Lower lobe of right lung (tissue), 2 donors: Measurements from ENCODE around the gene S100B. TPM values are rescaled to one million over a fixed set of nuclear protein-coding genes. Genes with fewer than 3 reads are reported as not detected.

Experiments used
- ATAC-seq, 2 donors: fragments of 200-7000 bp; cut with Tn5 transposase; one replicate each; pipeline ENCODE4 v1.9.1; 2020 to 2022; ENCODE audit warnings: mild to moderate bottlenecking in 2 of 2, moderate library complexity in 2 of 2
- DNase-seq: peaks from one replicate; pipeline ENCODE4 v3.0.0-alpha.2; 2020
- H3K27ac ChIP-seq: fragments of 200-600 bp; one replicate; pipeline ENCODE4 v1.8.0; 2022
- H3K27me3 ChIP-seq: fragments of 200-600 bp; one replicate; pipeline ENCODE4 v1.8.0; 2022; ENCODE audit warnings: low read depth
- H3K36me3 ChIP-seq: fragments of 200-600 bp; one replicate; pipeline ENCODE4 v1.8.0; 2022; ENCODE audit warnings: mild to moderate bottlenecking
- H3K4me1 ChIP-seq: fragments of 200-600 bp; one replicate; pipeline ENCODE4 v1.8.0; 2022
- H3K4me3 ChIP-seq: fragments of 200-600 bp; one replicate; pipeline ENCODE4 v1.8.0; 2022; ENCODE audit warnings: mild to moderate bottlenecking
- H3K9me3 ChIP-seq: fragments of 200-600 bp; one replicate; pipeline ENCODE4 v1.8.0; 2022
- CTCF ChIP-seq: fragments of 200-600 bp; IDR thresholded peaks from one replicate; pipeline ENCODE4 v1.8.0; 2022; ENCODE audit warnings: antibody characterized with exemption, mild to moderate bottlenecking
- intact Hi-C: fragments of 100-400 bp; cut with DNase I; formaldehyde crosslinking; loops from one replicate; pipeline ENCODE4 v1.11.0; 2022
- total RNA-seq: library from RNA; stranded (reverse); fragmentation: NEBNext Ultra II Directional; extraction: Animal tissue kit (Norgen Biotek cat#: 25700); gene quantifications from one replicate; pipeline ENCODE4 v1.2.1, GENCODE V29; 2021
- donor health status: DM: no; HTN: yes; CAD: no; lungs with severe emphysema.

S100B gene
- total RNA-seq, 1 donor from 2014 or later = 4.5 TPM

DNA sequence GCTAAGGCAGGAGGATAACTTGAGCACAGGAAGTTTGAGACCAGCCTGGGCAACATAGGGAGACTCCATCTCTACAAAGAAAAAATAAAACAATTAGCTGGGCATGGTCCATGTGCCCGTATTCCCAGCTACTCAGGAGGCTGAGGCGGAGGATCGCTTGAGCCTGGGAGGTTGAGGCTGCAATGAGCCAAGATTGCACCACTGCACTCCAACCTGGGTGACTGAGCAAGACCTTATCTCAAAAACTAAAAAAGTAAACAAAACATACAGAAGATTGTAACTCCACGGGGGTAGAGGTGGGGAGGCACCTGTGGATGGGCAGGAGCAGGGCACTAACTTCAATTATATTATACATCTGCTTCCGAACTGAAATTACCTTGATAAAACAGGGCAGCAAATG lies 4.6 kb downstream of the S100B start:
- H3K4me3 ChIP-seq = no peak overlapping the region
- ATAC-seq (no peak), DNase-seq (no peak)
- H3K36me3 ChIP-seq = no peaks in the 10 kb centered on the region
- H3K9me3 ChIP-seq = no peaks in the 10 kb centered on the region
- H3K27ac ChIP-seq = no peak overlapping the region
- intact Hi-C loops = no loop called here
- H3K4me1 ChIP-seq = peaks cover 24% of the 10 kb centered on the region
- no peak for TF ChIP-seq CTCF
- H3K27me3 ChIP-seq = no peaks in the 10 kb centered on the region

GRCh38 chr21:46598581-46599572 lies 6.0 kb downstream of the S100B start:
- ATAC-seq = no peak
- H3K27me3 ChIP-seq = no peaks in the 10 kb centered on the region
- H3K27ac ChIP-seq = no peak overlapping the region
- DNase-seq = no peak
- no peak overlapping the region for H3K4me3 ChIP-seq
- intact Hi-C loops = no loop called here
- peaks cover 6% of the 10 kb centered on the region for H3K9me3 ChIP-seq
- no peak for TF ChIP-seq CTCF
- H3K4me1 ChIP-seq = peaks cover 13% of the 10 kb centered on the region
- H3K36me3 ChIP-seq = no peaks in the 10 kb centered on the region

- TF ChIP-seq CTCF = no peak
- no peak overlapping the region for H3K27ac ChIP-seq
- ATAC-seq (peak; percentile 16 to 20), DNase-seq (no peak)
- H3K27me3 ChIP-seq = no peaks in the 10 kb centered on the region
- intact Hi-C loops = no loop called here
- peaks cover 6% of the 10 kb centered on the region for H3K9me3 ChIP-seq
- peaks cover 13% of the 10 kb centered on the region for H3K4me1 ChIP-seq
- H3K36me3 ChIP-seq = no peaks in the 10 kb centered on the region
- no peak overlapping the region for H3K4me3 ChIP-seq
Measured at GRCh38 chr21:46597896-46598343, 7.0 kb downstream of the S100B start.

- no peak overlapping the region for H3K27ac ChIP-seq
- intact Hi-C loops = no loop called here
Measured at GRCh38 chr21:46597031-46597430, 7.9 kb downstream of the S100B start.

GRCh38 chr21:46596201-46596600 lies 8.7 kb downstream of the S100B start:
- Histone ChIP-seq H3K27ac (no peak overlapping the region), H3K4me1 (peaks cover 13% of the 10 kb centered on the region), H3K4me3 (no peak overlapping the region), H3K9me3 (peaks cover 6% of the 10 kb centered on the region), H3K36me3 (no peaks in the 10 kb centered on the region), H3K27me3 (no peaks in the 10 kb centered on the region)
- intact Hi-C loops = no loop called here
- TF ChIP-seq CTCF = no peak
- ATAC-seq (no peak), DNase-seq (no peak)

More at GRCh38 chr21:46597031-46597430, 7.9 kb downstream of the S100B start:
- no peak for DNase-seq
- TF ChIP-seq CTCF = no peak
- peaks cover 13% of the 10 kb centered on the region for H3K4me1 ChIP-seq
- no peak for ATAC-seq
- no peaks in the 10 kb centered on the region for H3K36me3 ChIP-seq
- H3K4me3 ChIP-seq = no peak overlapping the region
- H3K9me3 ChIP-seq = peaks cover 6% of the 10 kb centered on the region
- H3K27me3 ChIP-seq = no peaks in the 10 kb centered on the region
